NCI-H510A (cell line): ENCODE data around the gene CYP3A4.
"Not testable (repeated sequence)": the region's sequence is repeated elsewhere in the genome, so short reads cannot be mapped to it uniquely, and the experiment has no call there.

Experiments
- DNase-seq: peaks from one replicate; lab custom pipeline; 2025; lab: John Stamatoyannopoulos, UW

CYP3A4 gene

GRCh38 chr7:99792967-99793366 is 9.0 kb upstream of the CYP3A4 start:
- no peak for DNase-seq

DNA sequence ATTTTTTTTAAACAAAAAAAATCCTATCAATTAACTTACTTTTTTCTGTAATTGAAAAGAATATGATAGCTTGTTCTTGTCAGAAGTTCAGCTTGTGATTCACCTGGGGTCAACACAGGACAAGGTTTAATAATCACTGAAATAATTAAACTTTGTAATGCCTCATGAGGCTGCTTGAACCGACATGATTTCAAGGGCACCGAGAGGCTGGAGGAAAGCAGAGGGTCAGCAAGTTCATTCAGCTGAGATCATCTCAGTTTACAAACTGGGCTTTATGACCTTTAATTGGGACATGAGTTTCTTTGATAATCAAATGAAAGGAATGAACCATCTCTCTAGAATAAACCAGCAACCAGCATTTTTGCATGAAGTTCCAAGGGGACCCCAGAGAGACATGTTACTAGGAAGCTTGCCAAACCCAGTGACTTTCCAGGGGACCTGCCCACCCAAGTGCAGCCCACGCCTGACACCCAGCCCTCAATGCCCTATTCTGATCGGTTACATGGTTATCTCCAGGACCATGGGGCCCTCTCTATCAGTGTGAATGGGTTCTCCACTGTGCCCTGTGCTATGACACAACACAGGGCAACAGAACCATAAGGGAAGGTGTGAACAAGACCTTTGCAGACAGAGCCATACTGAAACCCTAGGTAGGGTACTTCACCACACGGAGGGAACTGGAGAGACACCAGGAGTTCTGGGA is 7.8 kb upstream of the CYP3A4 start:
- no peak for DNase-seq

GRCh38 chr7:99791021-99791420 is 7.0 kb upstream of the CYP3A4 start:
- no peak for DNase-seq

- DNase-seq, result no peak
These were observed 6.4 kb upstream of the CYP3A4 start for GRCh38 chr7:99790407-99790806.

GRCh38 chr7:99789441-99790070 is 5.6 kb upstream of the CYP3A4 start:
- DNase-seq, result no peak

GRCh38 chr7:99788554-99788953 is 4.6 kb upstream of the CYP3A4 start:
- DNase-seq, result no peak

- DNase-seq, result no peak
These were observed 2.8 kb upstream of the CYP3A4 start for GRCh38 chr7:99786726-99787335.

GRCh38 chr7:99785654-99786053 is 1.7 kb upstream of the CYP3A4 start:
- DNase-seq, result not testable (repeated sequence)

GRCh38 chr7:99782012-99782953 is 1.7 kb downstream of the CYP3A4 start:
- DNase-seq, result no peak

DNA sequence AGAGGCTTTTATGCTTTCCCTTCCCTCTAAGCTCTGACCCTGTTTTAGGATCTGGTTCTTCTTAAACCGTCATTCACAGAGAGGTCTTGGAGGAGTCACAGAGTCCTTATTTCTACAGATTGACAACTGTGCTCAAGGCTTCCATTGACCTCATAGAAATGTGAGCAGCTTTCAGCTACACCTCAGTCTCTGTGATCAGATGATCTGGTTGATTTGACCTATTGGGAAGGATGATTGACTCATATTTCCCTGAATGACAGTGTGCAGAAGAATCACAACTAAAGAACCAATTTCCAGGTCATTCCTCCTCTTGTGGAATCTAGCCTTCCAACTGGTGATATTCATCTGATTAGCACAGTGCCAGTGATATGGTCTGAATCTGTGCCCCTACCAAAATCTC is 3.4 kb downstream of the CYP3A4 start:
- DNase-seq, result no peak

GRCh38 chr7:99779949-99780348 is 4.0 kb downstream of the CYP3A4 start:
- no peak for DNase-seq

- no peak for DNase-seq
These were observed 5.1 kb downstream of the CYP3A4 start for GRCh38 chr7:99778880-99779279.

- not testable (repeated sequence) for DNase-seq
These were observed 10.6 kb downstream of the CYP3A4 start for GRCh38 chr7:99773395-99773794.

- DNase-seq, result no peak
These were observed 11.4 kb downstream of the CYP3A4 start for GRCh38 chr7:99772565-99772964.

- not testable (repeated sequence) for DNase-seq
These were observed 14.5 kb downstream of the CYP3A4 start for GRCh38 chr7:99769494-99769893.

GRCh38 chr7:99768471-99768870 is 15.5 kb downstream of the CYP3A4 start:
- no peak for DNase-seq

DNA sequence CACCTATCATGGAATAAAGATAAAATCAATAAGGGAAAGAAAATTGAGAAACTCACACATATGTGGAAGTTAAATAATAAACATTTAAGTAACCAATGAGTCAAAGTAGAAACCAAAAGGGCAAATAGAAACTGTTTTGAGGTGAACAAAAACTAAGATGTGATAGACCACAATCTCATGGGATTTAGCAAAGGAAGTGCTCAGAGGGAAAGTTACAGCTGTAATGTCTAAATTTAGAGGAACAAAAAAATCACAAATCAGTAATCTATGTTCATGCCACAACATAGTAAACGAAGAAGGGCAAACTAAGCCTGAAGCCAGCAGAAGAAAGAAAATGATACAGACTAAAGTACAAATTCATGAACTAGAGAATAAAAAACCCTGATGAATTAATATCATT is 16.3 kb downstream of the CYP3A4 start:
- no peak for DNase-seq

DNA sequence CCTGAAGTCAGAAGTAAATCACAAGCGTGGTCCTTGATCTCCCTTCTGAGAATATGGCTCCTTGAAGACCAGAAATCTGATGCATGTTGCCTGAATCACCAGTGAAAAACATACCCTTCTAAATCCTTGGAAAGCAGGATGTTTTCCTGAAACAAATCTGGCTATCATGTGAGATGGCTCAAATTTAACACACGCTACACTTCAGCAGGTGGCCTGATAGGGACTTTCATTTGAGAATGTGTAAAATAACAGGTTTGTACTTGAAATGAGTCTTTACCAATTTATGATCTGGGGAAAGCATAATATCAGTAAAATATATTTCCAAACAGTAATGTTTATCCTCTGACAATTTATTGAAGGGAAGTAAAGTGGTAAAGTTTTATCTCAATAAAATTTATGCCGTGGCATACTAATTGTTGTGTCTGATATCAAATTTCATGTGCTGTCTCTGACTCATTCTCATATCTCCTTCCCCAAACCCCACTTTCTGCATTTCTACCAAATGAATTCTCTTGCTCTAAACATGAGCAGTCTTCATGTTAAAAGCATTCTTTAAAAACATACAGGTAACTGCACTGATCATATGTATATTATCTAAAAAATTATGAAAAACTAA is 17.4 kb downstream of the CYP3A4 start:
- no peak for DNase-seq

DNA sequence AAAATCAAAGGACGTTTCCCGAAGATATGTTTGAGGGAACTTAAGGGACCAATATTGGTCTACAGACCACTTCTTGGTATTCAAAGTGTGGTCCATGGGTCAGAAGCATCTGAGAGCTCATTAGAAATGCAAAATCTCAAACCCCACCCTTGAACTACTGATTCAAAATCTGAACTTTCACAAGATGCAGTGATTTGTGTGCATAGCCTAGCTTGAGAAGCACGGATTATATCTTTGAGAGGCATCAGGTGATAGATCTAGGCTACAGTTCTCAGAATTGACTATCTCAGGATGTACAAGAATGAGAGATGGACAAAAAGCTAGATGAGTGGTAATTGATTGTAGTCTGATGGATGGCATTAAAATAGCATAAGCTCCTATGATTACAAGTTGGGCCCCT is 19.5 kb downstream of the CYP3A4 start:
- no peak for DNase-seq

GRCh38 chr7:99762680-99763327 is 21.2 kb downstream of the CYP3A4 start:
- DNase-seq, result no peak

DNA sequence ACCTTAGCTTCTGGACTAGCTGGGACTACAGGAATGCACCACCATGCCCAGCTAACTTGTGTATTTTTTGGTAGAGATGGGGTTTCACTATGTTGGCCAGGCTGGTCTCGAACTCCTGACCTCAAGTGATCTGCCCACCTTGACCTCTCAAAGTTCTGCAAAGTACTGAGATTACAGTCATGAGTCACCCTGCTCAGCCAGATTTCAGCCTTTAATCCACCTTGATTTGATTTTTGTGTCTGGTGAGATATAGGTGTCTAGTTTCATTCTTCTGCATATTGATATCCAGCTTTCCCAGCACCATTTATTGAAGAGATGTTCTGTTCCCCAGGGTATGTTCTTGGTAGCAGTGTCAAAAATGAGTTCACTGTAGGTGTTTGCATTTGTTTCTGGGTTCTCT is 28.9 kb downstream of the CYP3A4 start:
- DNase-seq, result no peak
